ENCODE measurements around the gene KCP. TPM values are rescaled to one million over a fixed set of nuclear protein-coding genes. Genes with fewer than 3 reads are reported as not detected.

KCP gene
- total RNA-seq, 1 experiment from 2014 or later, result 2.7 TPM

DNA sequence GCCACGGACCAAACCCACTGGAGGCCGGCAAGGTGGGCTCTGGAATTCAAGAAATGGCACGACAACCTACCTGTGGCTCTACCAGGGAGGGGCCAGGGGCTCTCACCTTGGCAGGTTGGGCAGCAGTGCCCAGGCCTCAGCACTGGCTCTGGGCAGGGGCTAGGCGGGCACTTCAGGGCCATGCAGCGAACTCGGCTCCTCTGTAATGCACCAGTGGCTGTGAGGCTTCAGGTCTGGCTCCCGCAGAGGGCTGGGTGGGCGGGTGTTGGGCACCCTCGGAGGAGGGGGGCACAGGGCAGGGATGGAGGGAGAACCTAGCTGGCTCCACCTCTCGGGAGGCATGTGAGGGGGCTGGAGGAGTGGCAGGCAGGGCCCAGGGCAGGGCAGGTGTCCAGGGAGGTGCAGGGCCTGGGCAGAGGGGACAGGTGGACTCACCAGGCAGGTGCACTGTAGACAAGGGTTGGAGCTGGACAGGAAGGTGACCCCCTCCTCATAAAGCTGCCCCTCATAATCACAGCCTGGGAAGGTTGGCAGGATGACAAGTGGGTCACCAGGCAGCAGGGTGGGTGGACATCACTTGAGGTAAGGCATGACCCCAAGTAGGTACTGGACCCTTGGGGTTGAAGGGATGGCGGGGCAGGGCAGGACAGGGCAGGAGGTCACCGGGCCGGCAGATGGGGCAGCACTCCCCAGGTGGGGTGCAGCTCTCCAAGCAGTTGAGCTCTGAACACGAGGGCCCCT is 6.7 kb downstream of the KCP start:
- no peak overlapping the region for H3K4me3 Mint-ChIP-seq
- peaks cover 3% of the 10 kb centered on the region; the same call in 1 of the 2 replicates for H3K4me1 Mint-ChIP-seq
- TF ChIP-seq HMGA2 (CRISPR knock-in tag; IDR thresholded peaks at IDR 0.05) (no peak), FOXK1 (CRISPR knock-in tag; IDR thresholded peaks at IDR 0.05) (no peak), CREB1 (CRISPR knock-in tag; IDR thresholded peaks at IDR 0.05) (no peak), GTF2I (CRISPR knock-in tag; conservative IDR thresholded peaks at IDR 0.05) (no peak), ZNF263 (CRISPR knock-in tag; IDR thresholded peaks at IDR 0.05; ENCODE audit: low read depth) (no peak), ATF1 (CRISPR knock-in tag; IDR thresholded peaks at IDR 0.05) (no peak), GABPB1 (CRISPR knock-in tag; IDR thresholded peaks at IDR 0.05) (no peak), MXD4 (CRISPR knock-in tag; IDR thresholded peaks at IDR 0.05; ENCODE audit: borderline replicate concordance) (no peak), ZNF232 (CRISPR knock-in tag; IDR thresholded peaks at IDR 0.05) (no peak), NR1H2 (CRISPR knock-in tag; IDR thresholded peaks at IDR 0.05) (no peak), TEAD1 (CRISPR knock-in tag; IDR thresholded peaks at IDR 0.05) (no peak), KAT7 (CRISPR knock-in tag; IDR thresholded peaks at IDR 0.05; ENCODE audit: borderline replicate concordance) (no peak)
- TF ChIP-seq, protein P1, sequence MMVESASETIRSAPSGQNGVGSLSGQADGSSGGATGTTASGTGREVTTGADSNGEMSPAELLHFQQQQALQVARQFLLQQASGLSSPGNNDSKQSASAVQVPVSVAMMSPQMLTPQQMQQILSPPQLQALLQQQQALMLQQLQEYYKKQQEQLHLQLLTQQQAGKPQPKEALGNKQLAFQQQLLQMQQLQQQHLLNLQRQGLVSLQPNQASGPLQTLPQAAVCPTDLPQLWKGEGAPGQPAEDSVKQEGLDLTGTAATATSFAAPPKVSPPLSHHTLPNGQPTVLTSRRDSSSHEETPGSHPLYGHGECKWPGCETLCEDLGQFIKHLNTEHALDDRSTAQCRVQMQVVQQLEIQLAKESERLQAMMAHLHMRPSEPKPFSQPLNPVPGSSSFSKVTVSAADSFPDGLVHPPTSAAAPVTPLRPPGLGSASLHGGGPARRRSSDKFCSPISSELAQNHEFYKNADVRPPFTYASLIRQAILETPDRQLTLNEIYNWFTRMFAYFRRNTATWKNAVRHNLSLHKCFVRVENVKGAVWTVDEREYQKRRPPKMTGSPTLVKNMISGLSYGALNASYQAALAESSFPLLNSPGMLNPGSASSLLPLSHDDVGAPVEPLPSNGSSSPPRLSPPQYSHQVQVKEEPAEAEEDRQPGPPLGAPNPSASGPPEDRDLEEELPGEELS (CRISPR knock-in tag; IDR thresholded peaks at IDR 0.05), result no peak
- TF ChIP-seq, protein P2, sequence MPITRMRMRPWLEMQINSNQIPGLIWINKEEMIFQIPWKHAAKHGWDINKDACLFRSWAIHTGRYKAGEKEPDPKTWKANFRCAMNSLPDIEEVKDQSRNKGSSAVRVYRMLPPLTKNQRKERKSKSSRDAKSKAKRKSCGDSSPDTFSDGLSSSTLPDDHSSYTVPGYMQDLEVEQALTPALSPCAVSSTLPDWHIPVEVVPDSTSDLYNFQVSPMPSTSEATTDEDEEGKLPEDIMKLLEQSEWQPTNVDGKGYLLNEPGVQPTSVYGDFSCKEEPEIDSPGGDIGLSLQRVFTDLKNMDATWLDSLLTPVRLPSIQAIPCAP (CRISPR knock-in tag; IDR thresholded peaks at IDR 0.05), result no peak
- TF ChIP-seq, protein P3, sequence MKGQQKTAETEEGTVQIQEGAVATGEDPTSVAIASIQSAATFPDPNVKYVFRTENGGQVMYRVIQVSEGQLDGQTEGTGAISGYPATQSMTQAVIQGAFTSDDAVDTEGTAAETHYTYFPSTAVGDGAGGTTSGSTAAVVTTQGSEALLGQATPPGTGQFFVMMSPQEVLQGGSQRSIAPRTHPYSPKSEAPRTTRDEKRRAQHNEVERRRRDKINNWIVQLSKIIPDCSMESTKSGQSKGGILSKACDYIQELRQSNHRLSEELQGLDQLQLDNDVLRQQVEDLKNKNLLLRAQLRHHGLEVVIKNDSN (CRISPR knock-in tag; IDR thresholded peaks at IDR 0.05), result no peak
- TF ChIP-seq, protein P4, sequence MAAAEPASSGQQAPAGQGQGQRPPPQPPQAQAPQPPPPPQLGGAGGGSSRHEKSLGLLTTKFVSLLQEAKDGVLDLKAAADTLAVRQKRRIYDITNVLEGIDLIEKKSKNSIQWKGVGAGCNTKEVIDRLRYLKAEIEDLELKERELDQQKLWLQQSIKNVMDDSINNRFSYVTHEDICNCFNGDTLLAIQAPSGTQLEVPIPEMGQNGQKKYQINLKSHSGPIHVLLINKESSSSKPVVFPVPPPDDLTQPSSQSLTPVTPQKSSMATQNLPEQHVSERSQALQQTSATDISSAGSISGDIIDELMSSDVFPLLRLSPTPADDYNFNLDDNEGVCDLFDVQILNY (CRISPR knock-in tag; IDR thresholded peaks at IDR 0.05), result no peak
- TF ChIP-seq, protein P5, sequence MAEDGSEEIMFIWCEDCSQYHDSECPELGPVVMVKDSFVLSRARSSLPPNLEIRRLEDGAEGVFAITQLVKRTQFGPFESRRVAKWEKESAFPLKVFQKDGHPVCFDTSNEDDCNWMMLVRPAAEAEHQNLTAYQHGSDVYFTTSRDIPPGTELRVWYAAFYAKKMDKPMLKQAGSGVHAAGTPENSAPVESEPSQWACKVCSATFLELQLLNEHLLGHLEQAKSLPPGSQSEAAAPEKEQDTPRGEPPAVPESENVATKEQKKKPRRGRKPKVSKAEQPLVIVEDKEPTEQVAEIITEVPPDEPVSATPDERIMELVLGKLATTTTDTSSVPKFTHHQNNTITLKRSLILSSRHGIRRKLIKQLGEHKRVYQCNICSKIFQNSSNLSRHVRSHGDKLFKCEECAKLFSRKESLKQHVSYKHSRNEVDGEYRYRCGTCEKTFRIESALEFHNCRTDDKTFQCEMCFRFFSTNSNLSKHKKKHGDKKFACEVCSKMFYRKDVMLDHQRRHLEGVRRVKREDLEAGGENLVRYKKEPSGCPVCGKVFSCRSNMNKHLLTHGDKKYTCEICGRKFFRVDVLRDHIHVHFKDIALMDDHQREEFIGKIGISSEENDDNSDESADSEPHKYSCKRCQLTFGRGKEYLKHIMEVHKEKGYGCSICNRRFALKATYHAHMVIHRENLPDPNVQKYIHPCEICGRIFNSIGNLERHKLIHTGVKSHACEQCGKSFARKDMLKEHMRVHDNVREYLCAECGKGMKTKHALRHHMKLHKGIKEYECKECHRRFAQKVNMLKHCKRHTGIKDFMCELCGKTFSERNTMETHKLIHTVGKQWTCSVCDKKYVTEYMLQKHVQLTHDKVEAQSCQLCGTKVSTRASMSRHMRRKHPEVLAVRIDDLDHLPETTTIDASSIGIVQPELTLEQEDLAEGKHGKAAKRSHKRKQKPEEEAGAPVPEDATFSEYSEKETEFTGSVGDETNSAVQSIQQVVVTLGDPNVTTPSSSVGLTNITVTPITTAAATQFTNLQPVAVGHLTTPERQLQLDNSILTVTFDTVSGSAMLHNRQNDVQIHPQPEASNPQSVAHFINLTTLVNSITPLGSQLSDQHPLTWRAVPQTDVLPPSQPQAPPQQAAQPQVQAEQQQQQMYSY (CRISPR knock-in tag; IDR thresholded peaks at IDR 0.05), result no peak
- TF ChIP-seq, protein P6, sequence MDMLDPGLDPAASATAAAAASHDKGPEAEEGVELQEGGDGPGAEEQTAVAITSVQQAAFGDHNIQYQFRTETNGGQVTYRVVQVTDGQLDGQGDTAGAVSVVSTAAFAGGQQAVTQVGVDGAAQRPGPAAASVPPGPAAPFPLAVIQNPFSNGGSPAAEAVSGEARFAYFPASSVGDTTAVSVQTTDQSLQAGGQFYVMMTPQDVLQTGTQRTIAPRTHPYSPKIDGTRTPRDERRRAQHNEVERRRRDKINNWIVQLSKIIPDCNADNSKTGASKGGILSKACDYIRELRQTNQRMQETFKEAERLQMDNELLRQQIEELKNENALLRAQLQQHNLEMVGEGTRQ (CRISPR knock-in tag; IDR thresholded peaks at IDR 0.05), result no peak
- TF ChIP-seq, protein P7, sequence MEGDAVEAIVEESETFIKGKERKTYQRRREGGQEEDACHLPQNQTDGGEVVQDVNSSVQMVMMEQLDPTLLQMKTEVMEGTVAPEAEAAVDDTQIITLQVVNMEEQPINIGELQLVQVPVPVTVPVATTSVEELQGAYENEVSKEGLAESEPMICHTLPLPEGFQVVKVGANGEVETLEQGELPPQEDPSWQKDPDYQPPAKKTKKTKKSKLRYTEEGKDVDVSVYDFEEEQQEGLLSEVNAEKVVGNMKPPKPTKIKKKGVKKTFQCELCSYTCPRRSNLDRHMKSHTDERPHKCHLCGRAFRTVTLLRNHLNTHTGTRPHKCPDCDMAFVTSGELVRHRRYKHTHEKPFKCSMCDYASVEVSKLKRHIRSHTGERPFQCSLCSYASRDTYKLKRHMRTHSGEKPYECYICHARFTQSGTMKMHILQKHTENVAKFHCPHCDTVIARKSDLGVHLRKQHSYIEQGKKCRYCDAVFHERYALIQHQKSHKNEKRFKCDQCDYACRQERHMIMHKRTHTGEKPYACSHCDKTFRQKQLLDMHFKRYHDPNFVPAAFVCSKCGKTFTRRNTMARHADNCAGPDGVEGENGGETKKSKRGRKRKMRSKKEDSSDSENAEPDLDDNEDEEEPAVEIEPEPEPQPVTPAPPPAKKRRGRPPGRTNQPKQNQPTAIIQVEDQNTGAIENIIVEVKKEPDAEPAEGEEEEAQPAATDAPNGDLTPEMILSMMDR (IDR thresholded peaks at IDR 0.05), result no peak
- TF ChIP-seq, protein P8, sequence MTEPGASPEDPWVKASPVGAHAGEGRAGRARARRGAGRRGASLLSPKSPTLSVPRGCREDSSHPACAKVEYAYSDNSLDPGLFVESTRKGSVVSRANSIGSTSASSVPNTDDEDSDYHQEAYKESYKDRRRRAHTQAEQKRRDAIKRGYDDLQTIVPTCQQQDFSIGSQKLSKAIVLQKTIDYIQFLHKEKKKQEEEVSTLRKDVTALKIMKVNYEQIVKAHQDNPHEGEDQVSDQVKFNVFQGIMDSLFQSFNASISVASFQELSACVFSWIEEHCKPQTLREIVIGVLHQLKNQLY (CRISPR knock-in tag; IDR thresholded peaks at IDR 0.05), result no peak
- POLR2A ChIA-PET, result no interaction called here
- peaks cover 17% of the 10 kb centered on the region for H3K9me3 Mint-ChIP-seq
- H3K27me3 Mint-ChIP-seq (ENCODE audit: low read depth), result peaks cover 15% of the 10 kb centered on the region
- no peak overlapping the region for H3K27ac Mint-ChIP-seq
- peaks cover 10% of the 10 kb centered on the region for H3K36me3 Mint-ChIP-seq
- no peak for DNase-seq (ENCODE audit: low spot score)
- ATAC-seq, result no peak
- CTCF ChIA-PET, result interaction anchor here (0.8 to 1.8 kb wide), 6 partner anchors 20 to 260 kb away, joined by 3 to 6 read pairs (median 4); no protein-coding TSS in a partner anchor
